Measurements from ENCODE around the gene PI4K2B.

Gene PI4K2B

DNA sequence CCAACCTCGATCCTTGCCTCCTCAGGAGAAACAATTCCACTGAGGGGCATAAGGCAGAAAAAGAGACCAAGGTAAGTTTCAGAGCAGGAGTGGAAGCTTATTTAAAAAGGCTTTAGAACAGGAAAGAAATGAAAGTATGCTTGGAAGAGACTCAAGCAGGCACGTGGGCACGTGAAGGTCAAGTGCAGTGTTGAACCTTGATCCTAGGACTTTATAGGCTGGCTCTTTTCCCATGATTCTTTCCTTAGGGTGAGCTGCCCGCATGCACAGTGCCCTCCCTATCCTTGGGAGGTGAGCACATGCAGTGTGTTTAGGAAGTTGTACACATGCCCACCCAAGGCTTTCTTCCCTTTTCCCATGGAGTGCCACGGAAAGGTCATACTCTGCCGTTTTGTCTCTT, 4.0 kb upstream of the PI4K2B start:
- no peaks in the 10 kb centered on the region for H3K27me3 ChIP-seq (ENCODE audit: insufficient read depth, poor library complexity, severe bottlenecking)
- DNase-seq (ENCODE audit: low read depth in 1 of 2, low spot score in 1 of 2), result no peak
- no peak overlapping the region for H3K4me3 ChIP-seq (replicated peaks; ENCODE audit: insufficient read depth, low read length)
- TF ChIP-seq REST (IDR thresholded peaks at IDR 0.05; ENCODE audit: insufficient replicate concordance, low read depth) (no peak), POLR2AphosphoS5 (IDR thresholded peaks at IDR 0.05; ENCODE audit: low read depth) (no peak), SPI1 (IDR thresholded peaks at IDR 0.05; ENCODE audit: borderline replicate concordance, low read depth) (no peak), GABPA (IDR thresholded peaks at IDR 0.05; ENCODE audit: low read depth) (no peak)
- TF ChIP-seq, protein P1, sequence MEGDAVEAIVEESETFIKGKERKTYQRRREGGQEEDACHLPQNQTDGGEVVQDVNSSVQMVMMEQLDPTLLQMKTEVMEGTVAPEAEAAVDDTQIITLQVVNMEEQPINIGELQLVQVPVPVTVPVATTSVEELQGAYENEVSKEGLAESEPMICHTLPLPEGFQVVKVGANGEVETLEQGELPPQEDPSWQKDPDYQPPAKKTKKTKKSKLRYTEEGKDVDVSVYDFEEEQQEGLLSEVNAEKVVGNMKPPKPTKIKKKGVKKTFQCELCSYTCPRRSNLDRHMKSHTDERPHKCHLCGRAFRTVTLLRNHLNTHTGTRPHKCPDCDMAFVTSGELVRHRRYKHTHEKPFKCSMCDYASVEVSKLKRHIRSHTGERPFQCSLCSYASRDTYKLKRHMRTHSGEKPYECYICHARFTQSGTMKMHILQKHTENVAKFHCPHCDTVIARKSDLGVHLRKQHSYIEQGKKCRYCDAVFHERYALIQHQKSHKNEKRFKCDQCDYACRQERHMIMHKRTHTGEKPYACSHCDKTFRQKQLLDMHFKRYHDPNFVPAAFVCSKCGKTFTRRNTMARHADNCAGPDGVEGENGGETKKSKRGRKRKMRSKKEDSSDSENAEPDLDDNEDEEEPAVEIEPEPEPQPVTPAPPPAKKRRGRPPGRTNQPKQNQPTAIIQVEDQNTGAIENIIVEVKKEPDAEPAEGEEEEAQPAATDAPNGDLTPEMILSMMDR (IDR thresholded peaks at IDR 0.05; ENCODE audit: insufficient read depth, low read length), result no peak
- H3K27ac ChIP-seq (replicated peaks), result no peak overlapping the region

GRCh38 chr4:25233194-25233593, 639 bp upstream of the PI4K2B start:
- Histone ChIP-seq H3K27ac (replicated peaks) (peak overlapping the region; percentile 43), H3K4me3 (replicated peaks; ENCODE audit: insufficient read depth, low read length) (peak overlapping the region; percentile 47), H3K27me3 (ENCODE audit: insufficient read depth, poor library complexity, severe bottlenecking) (no peaks in the 10 kb centered on the region)
- TF ChIP-seq SPI1 (IDR thresholded peaks at IDR 0.05; ENCODE audit: borderline replicate concordance, low read depth) (no peak), GABPA (IDR thresholded peaks at IDR 0.05; ENCODE audit: low read depth) (no peak), POLR2AphosphoS5 (IDR thresholded peaks at IDR 0.05; ENCODE audit: low read depth) (no peak), REST (IDR thresholded peaks at IDR 0.05; ENCODE audit: insufficient replicate concordance, low read depth) (no peak)
- TF ChIP-seq, protein P1 (IDR thresholded peaks at IDR 0.05; ENCODE audit: insufficient read depth, low read length), result no peak
- no peak for DNase-seq (ENCODE audit: low read depth in 1 of 2, low spot score in 1 of 2)

DNA sequence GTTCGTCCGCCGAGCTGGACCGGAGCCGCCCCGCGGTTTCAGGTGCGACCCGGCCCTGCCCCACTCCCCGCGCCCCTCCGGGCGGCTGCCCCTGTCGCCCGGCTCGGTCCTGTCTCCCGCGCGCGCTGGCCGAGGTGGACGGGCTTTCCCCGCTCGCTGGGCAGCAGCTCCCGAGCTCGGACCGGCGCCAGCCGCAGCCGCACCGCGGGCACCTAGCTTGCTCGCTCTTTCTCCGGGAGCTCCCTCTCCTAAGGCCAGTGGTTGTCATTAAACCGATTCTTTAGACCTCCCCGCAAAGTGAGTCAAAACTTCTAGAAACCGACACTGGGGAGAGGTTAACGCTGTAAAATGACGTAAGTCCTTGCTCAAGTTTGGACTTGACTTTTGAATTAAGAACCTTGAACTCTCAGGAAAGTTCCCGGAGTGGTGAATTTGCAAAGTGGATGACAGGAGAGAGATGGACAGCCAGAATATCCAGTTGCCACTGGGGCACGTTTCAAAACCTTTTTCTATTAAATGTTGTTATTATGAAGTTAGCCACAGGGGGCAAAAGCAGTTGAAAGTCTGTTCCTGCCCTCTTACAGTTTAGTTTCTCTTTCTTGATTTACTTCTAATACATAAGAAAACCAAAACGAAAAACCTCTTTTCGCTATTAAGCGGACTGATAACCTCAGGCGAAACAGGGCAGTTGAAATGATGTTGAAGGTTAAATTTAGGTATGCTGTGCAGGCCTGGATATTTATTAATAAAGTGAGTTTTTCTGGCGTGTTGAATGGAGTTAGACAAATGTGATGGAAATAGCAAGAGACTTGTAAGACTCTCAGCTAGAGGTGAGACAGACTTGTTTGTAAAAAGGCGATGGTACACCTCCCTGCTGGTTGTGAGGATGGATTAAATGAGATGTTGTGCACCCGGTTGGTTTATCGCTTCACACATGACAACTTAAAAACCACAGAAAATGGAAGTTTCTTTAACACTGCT, 847 bp downstream of the PI4K2B start:
- peak in 1 of 2 experiments; percentile 68 for DNase-seq (ENCODE audit: low read depth in 1 of 2, low spot score in 1 of 2)

More for the DNA sequence above, 847 bp downstream of the PI4K2B start:
- no peaks in the 10 kb centered on the region for H3K27me3 ChIP-seq (ENCODE audit: insufficient read depth, poor library complexity, severe bottlenecking)
- TF ChIP-seq GABPA (IDR thresholded peaks at IDR 0.05; ENCODE audit: low read depth) (no peak), POLR2AphosphoS5 (IDR thresholded peaks at IDR 0.05; ENCODE audit: low read depth) (no peak), SPI1 (IDR thresholded peaks at IDR 0.05; ENCODE audit: borderline replicate concordance, low read depth) (no peak)
- TF ChIP-seq, protein P1 (IDR thresholded peaks at IDR 0.05; ENCODE audit: insufficient read depth, low read length), result peak; percentile 23
- H3K4me3 ChIP-seq (replicated peaks; ENCODE audit: insufficient read depth, low read length), result peak overlapping the region; percentile 70
- H3K27ac ChIP-seq (replicated peaks), result peak overlapping the region; percentile 90

Data from HL-60 (cell line).